Endodermal cell (in vitro differentiated cells): ENCODE results near the gene GATA3. TPM values are rescaled to one million over a fixed set of nuclear protein-coding genes. Genes with fewer than 3 reads are reported as not detected.

Source experiments
- DNase-seq: peaks from one replicate; pipeline ENCODE4 v3.0.0-alpha.2; 2017
- H3K27ac ChIP-seq: 2 replicates; pipeline ENCODE4 v1.5.1; 2013; ENCODE audit warnings: mild to moderate bottlenecking, low read depth, low read length, moderate library complexity
- H3K27me3 ChIP-seq: 2 replicates; pipeline ENCODE4 v1.6.1; 2013; ENCODE audit warnings: mild to moderate bottlenecking, low read length, moderate library complexity; ENCODE audit not compliant: insufficient read depth, control insufficient read depth, poor library complexity, severe bottlenecking
- H3K36me3 ChIP-seq: 2 replicates; pipeline ENCODE4 v1.7.0; 2013; ENCODE audit warnings: mild to moderate bottlenecking, low read length, moderate library complexity; ENCODE audit not compliant: control insufficient read depth, insufficient read depth
- H3K4me1 ChIP-seq: one replicate; pipeline ENCODE4 v1.7.0; 2013; ENCODE audit warnings: low read length; ENCODE audit not compliant: control insufficient read depth, insufficient read depth
- H3K4me3 ChIP-seq: 2 replicates; pipeline ENCODE4 v1.5.1; 2013; ENCODE audit warnings: mild to moderate bottlenecking, low read length, moderate library complexity
- H3K9ac ChIP-seq: 2 replicates; pipeline ENCODE4 v1.6.1; 2013; ENCODE audit warnings: mild to moderate bottlenecking, low read length, moderate library complexity; ENCODE audit not compliant: poor library complexity, severe bottlenecking; ENCODE audit errors: extremely low read depth
- H3K9me3 ChIP-seq: 2 replicates; pipeline ENCODE4 v1.6.1; 2013; ENCODE audit warnings: mild to moderate bottlenecking, low read length, moderate library complexity; ENCODE audit not compliant: control insufficient read depth
- H3K27ac Mint-ChIP-seq: 2 replicates; pipeline ENCODE4 v1.8.0; 2020; ENCODE audit warnings: mixed read lengths
- H3K27me3 Mint-ChIP-seq: 2 replicates; pipeline ENCODE4 v1.8.0; 2021; ENCODE audit warnings: mild to moderate bottlenecking, mixed read lengths; ENCODE audit not compliant: insufficient read depth
- H3K36me3 Mint-ChIP-seq: 2 replicates; pipeline ENCODE4 v1.8.0; 2020; ENCODE audit warnings: low read depth, mixed read lengths
- H3K4me1 Mint-ChIP-seq: 2 replicates; pipeline ENCODE4 v1.8.0; 2020; ENCODE audit warnings: mixed read lengths
- H3K4me3 Mint-ChIP-seq: 2 replicates; pipeline ENCODE4 v1.8.0; 2020; ENCODE audit warnings: mild to moderate bottlenecking, moderate library complexity, mixed read lengths
- H3K9me3 Mint-ChIP-seq: 2 replicates; pipeline ENCODE4 v1.8.0; 2020; ENCODE audit warnings: mild to moderate bottlenecking, mixed read lengths
- CTCF ChIP-seq: fragments of 200-600 bp; sonication (generic); conservative IDR thresholded peaks from 2 replicates; pipeline ENCODE4 v1.5.0; 2021; ENCODE audit warnings: antibody characterized with exemption, mild to moderate bottlenecking
- WGBS, 2 experiments: methylation state at CpG; one replicate each; pipeline versions ENCODE4 v1.1.5 to v1.1.7; 2013; ENCODE audit warnings: missing lambda C conversion rate in 2 of 2, mixed read lengths in 1 of 2; ENCODE audit not compliant: insufficient coverage in 1 of 2, insufficient read length in 1 of 2; 5-methylcytosine and 5-hydroxymethylcytosine counted together
- total RNA-seq, 2 donors: library from RNA; stranded (reverse); fragmentation: NEBNext Ultra II Directional in 1 of 2; extraction: Animal tissue kit (Norgen Biotek cat#: 25700) in 1 of 2; gene quantifications; 2 replicates in 1 of 2; 3 replicates in 1 of 2; pipeline ENCODE4 v1.2.1, GENCODE V29; 2021

GATA3 gene
- total RNA-seq, 2 donors from 2014 or later: 51.3 to 103 TPM

- Mint-ChIP-seq H3K27me3 (no peaks in the 10 kb centered on the region), H3K4me3 (no peak overlapping the region), H3K9me3 (no peaks in the 10 kb centered on the region), H3K36me3 (peaks cover 23% of the 10 kb centered on the region), H3K4me1 (peaks cover 9% of the 10 kb centered on the region), H3K27ac (no peak overlapping the region)
- 95 to 97% methylated on average over 6 to 16 of the region's 16 CpGs for WGBS, 2 experiments
- no peaks in the 10 kb centered on the region for H3K27me3 ChIP-seq
- H3K27ac ChIP-seq: no peak overlapping the region
- H3K9me3 ChIP-seq: no peaks in the 10 kb centered on the region
- peaks cover 12% of the 10 kb centered on the region for H3K36me3 ChIP-seq
- DNase-seq: no peak
- H3K4me1 ChIP-seq: no peaks in the 10 kb centered on the region
- TF ChIP-seq CTCF: no peak
- no peak overlapping the region for H3K4me3 ChIP-seq
- no peak overlapping the region for H3K9ac ChIP-seq
Measured at GRCh38 chr10:8014649-8015048, 39.8 kb upstream of the GATA3 start.

DNA sequence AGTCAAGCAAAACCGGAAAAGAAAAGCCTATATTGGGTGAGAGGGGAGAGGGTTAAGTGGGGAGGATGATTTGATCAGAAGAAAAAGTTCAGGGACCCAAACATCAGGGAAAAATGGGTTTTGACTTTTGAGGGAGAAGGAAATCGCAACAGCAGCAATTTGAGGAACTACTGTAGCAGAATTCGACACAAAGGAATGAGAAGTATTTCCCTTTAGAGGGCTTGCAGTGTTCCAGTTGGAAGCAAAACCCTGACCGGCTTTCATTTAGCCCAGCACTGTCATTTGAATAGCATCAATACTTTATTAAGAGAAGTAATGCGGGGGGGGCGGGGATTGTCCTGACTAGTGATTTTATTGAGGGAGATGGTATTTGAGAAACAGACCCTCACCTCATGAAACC, 37.2 kb upstream of the GATA3 start:
- H3K27ac Mint-ChIP-seq: no peak overlapping the region
- Histone ChIP-seq H3K9me3 (no peaks in the 10 kb centered on the region), H3K4me1 (no peaks in the 10 kb centered on the region), H3K4me3 (no peak overlapping the region), H3K27me3 (no peaks in the 10 kb centered on the region), H3K36me3 (peaks cover 5% of the 10 kb centered on the region), H3K9ac (no peak overlapping the region), H3K27ac (no peak overlapping the region)
- peaks cover 9% of the 10 kb centered on the region for H3K4me1 Mint-ChIP-seq
- no peak for DNase-seq
- H3K4me3 Mint-ChIP-seq: no peak overlapping the region
- peaks cover 13% of the 10 kb centered on the region for H3K36me3 Mint-ChIP-seq
- WGBS, 2 experiments: 80 to 87% methylated on average over 5 to 6 of the region's 6 CpGs
- no peak for TF ChIP-seq CTCF
- no peaks in the 10 kb centered on the region for H3K9me3 Mint-ChIP-seq
- no peaks in the 10 kb centered on the region for H3K27me3 Mint-ChIP-seq

DNA sequence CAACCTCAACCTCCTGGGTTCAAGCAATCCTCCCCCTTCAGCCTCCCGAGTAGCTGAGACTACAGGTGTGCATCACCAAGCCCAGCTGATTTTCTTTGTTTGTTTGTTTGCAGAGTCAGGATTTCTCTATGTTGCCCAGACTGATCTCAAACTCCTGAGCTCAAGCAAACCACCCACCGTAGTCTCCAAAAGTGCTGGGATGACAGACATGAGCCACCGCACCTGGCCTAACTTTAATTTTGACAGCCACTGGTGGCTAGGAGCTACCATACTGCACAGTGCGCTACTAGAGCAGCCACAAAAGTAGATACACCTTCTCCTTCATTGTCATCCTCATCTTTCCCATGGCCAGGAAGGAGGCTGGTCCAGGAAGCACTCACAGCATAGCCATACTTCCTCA, 31.2 kb upstream of the GATA3 start:
- 83 to 86% methylated on average over 2 to 4 of the region's 4 CpGs for WGBS, 2 experiments
- Histone ChIP-seq H3K4me3 (no peak overlapping the region), H3K4me1 (no peaks in the 10 kb centered on the region), H3K9ac (no peak overlapping the region), H3K27me3 (peaks cover 10% of the 10 kb centered on the region), H3K36me3 (no peaks in the 10 kb centered on the region), H3K9me3 (no peaks in the 10 kb centered on the region), H3K27ac (no peak overlapping the region)
- Mint-ChIP-seq H3K4me1 (peaks cover 7% of the 10 kb centered on the region), H3K27me3 (peaks cover 17% of the 10 kb centered on the region), H3K4me3 (no peak overlapping the region), H3K27ac (no peak overlapping the region), H3K36me3 (no peaks in the 10 kb centered on the region), H3K9me3 (no peaks in the 10 kb centered on the region)
- no peak for TF ChIP-seq CTCF
- no peak for DNase-seq
